T-helper 1 cell (primary cell): ENCODE measurements around the gene BICDL1.
"Not testable (repeated sequence)": the region's sequence is repeated elsewhere in the genome, so short reads cannot be mapped to it uniquely, and the experiment has no call there.

ENCODE experiments used
- DNase-seq, 5 donors: peaks; one replicate each; pipeline ENCODE4 v3.0.0-alpha.2; 2012 to 2020

BICDL1 gene

DNA sequence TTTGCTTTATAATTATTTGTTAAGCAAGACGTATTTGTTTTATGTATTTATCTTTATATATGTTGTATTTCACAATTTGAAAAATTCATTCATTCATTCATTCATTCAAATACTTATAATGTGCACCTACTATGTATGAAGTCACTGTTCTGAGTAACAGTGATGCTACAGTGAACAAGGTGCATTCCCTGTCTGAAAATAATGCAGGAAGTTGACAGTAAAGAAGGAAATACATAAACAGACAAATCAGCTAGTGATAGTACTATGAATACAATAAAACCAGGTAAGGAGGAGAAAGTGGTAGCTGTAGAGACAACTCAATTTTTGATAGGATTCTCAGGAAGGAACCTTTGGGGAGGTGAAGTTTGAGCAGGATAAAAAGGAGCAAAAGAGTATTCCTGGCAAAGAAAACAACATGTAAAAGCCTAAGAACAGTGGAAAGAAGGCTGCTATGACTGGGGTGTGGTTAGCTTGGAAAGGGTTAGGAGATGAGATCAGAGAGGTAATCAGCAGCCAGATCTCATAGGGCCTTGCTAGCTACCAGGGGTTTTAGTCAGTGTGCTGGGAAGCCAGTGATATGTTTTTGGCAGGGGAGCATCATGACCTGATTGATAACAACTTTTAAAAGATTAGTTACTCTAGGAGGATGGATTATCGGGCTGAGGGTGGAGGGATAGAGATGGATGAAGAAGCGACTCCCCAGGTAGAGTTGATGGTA is 17.4 kb downstream of the BICDL1 start:
- DNase-seq = peak in 2 of 5 donors; percentile 12 to 40

DNA sequence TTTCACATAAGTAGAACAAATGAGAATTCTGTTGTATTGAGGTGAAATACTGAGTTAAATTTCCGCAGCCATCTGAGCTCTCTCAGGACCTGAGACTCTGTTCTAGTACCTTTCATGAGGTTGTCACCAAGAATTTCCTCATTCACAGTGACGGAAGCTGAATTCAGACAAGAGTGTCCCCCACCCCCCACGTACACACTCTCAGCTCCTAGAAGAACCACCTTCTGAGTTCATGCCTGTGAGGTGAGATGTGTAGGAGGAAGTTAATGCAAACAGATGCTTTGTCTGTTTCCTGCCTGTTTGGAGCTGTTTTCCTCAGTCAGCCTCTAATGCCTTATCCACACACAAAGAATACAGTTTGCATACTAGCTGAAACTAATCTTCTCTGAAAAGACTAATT is 18.2 kb downstream of the BICDL1 start:
- peak; percentile 45 to 76 (median 69) for DNase-seq

- peak in 3 of 5 donors; percentile 13 to 33 (median 22) for DNase-seq
These were observed 21.7 kb downstream of the BICDL1 start for GRCh38 chr12:120010661-120011230.

DNA sequence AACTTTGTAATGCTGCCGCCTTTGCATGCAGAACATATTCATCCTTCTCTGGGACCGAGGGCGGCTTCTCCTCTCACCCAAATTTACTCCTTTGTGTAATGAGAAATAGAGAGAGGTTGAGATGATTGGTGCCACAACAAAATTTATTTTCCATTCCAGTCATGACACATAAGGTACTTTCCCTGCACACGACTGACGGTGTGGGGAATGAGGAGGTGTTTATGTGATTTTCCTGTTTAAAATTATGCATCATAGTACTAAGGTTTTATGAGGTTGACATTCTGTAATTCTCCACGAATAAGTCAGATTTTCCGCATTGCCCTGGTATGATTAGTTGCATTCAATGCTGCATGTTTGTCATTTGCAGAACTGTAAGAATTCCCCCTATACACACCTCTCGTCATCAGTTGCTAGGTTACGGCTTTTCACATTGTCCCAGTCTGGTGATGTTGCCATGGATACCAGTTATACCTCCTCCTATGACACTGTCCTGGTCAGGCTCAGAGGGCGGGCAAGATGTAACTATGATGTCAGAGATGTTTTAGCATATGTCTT is 23.1 kb downstream of the BICDL1 start:
- DNase-seq = peak; percentile 66 to 91 (median 80)

DNA sequence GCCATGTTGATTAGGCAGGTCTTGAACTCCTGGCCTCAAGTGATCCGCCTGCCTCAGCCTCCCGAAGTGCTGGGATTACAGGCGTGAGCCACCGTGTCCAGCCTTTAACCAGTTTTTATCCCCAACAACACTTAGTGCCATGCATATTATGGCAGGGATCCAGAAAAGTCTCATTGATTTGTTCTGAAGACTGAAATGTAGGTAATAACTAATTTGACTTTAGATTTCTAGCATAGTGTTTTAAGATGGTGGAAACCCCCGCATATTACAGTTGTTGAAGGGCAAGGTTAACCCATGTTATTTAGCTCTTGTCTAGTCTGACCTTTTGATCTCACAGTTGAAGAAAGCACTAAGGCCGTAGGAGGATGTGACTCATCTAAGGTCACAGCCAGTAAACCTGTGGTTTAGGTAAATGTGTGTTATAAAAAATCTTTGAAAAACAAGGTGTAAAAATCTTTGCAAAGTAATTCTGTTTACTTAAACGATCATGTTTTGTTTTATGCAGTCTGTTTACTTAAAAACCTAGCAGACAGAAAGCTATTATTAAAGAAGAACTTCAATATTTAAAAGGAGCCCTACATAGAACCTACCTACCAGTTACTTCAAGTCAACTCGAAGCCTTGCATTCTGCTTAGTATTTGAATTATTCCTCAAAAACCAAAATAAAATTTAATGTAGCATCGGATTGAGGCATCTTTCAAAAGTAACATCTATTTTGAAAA is 24.8 kb downstream of the BICDL1 start:
- peak in 4 of 5 donors; percentile 47 to 86 (median 56) for DNase-seq

DNA sequence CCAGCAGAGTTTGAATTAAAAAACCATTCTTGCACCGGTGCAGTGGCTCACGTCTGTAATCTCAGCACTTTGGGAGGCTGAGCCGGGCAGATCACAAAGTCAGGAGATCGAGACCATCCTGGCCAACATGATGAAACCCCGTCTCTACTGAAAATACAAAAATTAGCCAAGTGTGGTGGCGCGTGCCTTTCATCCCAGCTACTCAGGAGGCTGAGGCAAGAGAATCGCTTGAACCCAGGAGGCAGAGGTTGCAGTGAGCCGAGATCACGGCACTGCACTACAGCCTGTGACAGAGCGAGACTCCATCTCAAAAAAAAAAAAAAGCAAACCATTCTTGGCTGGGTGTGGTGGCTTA is 25.3 kb downstream of the BICDL1 start:
- DNase-seq = not testable (repeated sequence)

DNA sequence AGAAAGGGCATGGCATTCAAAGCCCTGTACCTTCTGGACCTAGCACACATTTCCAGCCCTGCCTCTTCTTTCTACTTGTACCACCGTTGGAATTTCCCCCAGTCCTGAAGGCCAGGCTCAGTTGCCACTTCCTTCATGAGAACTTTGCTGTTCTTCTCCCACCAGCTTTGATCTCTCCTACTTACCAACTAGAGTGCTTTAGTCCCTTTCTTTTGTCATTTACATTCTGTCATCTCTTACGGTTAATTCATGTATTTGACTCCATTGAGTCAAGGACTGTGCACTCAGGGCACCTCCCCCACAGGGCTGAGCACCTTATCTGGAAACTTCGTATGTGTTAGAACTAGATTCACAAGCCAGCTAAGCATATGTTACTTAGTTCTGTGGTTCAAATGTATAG is 26.3 kb downstream of the BICDL1 start:
- peak in 4 of 5 donors; percentile 21 to 31 (median 24) for DNase-seq

GRCh38 chr12:120016199-120016598 is 27.2 kb downstream of the BICDL1 start:
- DNase-seq = not testable (repeated sequence)

DNA sequence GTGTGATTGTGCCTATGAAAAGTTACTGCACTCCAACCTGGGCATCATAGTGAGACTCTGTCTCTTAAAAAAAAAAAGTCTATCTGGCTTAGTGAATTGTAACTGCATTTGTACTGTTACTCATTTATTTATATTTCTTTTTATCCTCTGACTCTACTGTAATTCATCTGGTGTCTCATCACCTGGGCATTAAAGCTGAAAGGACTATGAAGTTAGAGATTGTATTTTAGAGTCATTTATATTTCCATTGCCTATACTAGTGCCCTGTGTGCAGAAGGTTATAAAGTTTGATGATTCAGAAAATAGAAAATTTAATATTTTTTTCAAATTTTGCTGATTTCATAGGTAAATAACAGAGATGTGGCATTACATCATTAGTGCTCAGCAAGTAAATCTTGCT is 30.2 kb downstream of the BICDL1 start:
- no peak for DNase-seq

DNA sequence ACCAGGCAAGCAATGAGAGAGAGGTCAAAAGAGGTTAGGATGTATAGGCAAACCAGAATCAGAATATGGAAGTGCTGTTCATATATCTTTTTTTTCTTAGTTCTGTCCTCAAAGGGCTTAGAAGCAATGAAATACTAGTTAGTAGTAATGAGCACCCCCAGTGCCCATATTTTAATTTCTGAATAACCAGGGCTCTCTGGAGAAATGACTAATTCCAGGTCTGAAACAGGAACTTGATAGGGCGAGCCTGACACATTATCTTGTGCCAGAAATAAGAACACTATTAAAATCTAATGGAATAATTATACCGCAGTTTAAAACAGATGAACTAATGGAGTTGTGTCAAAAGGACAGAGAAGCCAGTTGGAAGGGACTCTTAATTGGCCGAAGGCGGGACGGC is 30.9 kb downstream of the BICDL1 start:
- no peak for DNase-seq

DNA sequence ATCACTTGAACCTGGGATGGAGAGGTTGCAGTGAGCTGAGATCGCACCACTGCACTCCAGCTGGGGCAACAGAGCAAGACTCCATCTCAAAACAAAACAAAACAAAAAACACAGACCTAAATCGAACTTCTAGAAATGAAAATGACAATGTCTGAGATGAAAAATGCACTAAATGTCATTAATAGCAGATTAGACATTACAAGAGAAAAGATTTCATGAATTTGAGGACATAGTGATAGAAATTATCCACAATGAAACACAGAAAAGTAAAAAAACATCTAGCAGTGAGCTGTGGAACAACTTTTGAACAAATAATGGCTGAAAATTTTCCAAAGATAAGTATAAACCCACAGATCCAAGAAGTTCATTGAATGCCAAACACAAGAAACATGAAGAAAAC is 35.2 kb downstream of the BICDL1 start:
- no peak for DNase-seq

- no peak for DNase-seq
These were observed 36.6 kb downstream of the BICDL1 start for GRCh38 chr12:120025640-120026039.

DNA sequence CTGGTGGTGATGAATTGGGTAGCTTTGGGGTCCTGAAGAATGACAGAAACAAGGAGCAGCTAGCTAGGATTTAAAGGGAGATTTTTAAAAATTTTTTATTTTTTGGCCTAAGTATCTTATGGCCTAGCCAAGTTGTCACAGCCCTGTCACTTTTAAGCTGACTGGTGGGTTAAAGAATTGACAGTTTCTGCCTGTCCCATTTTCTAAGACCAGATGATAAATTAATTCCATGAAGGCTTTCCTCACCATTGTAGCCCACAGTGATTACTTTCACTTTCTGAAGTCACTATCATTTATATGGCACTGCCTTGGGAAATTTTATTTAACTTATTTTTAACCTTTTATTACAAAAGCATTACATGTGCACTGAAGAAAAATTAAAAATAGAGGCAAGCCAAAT is 43.2 kb downstream of the BICDL1 start:
- no peak for DNase-seq

GRCh38 chr12:120037851-120038250 is 48.8 kb downstream of the BICDL1 start:
- no peak for DNase-seq

DNA sequence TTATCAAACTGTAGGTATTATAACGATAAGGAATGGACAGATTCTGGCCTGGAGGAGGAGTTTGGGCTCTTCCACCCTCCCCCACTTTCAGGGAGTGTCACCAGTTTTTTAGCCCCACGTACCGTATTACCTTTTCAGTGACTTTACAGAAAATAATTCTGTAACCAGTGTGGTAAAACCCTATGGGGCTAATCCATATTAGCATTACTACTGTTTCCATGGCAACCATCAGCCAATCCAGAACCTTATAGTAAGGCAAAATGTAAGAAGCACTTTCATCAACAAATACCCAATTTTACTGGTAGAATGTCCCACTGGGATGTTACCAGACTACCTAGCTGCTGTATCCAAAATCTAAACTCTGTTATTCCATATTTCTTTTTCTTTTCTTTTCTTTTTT is 50.7 kb downstream of the BICDL1 start:
- DNase-seq = no peak

DNA sequence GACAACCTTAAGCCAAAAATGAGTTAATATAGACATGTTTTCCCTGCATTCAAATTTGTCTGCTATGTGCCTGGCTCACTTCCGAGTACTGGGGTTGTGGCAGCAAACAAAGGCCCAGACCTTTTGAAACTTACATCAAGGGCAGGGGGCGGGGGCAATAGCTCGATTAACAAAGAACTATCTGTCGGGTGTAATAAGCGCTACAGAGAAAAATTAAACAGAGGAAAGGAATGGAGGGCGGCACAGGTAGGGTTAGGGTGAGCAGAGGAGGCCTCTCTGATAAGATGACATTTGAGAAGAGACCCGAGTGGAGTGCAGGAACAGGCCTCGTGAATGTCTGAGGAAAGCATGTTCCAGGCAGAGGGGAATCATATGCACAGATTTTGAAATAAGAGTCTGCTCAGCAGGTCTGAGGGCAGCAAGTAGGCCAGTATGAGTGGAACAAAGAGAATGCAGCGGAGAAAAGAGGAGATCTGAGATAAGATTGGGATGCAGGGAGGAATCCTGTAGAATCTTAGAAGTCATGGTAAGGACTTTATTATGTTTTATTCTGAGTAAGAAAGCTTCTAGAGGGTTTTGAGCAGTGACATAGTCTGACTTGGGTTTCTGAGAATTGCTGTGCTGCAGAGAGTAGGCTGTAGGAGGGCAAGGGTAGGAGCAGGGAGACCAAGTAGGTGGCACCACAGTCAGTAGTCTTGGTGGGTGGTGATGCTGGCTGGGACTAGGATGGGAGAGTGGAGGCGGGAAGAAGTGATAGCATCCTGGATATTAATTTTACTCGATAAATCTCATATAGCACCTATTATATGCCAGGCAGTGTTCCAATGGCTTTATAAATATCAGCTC is 52.6 kb downstream of the BICDL1 start:
- DNase-seq = peak in 2 of 5 donors; percentile 38 to 47

DNA sequence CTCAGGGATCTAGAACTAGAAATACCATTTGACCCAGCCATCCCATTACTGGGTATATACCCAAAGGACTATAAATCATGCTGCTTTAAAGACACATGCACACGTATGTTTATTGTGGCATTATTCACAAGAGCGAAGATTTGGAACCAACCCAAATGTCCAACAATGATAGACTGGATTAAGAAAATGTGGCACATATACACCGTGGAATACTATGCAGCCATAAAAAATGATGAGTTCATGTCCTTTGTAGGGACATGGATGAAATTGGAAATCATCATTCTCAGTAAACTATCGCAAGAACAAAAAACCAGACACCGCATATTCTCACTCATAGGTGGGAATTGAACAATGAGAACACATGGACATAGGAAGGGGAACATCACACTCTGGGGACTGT is 56.3 kb downstream of the BICDL1 start:
- not testable (repeated sequence) for DNase-seq

DNA sequence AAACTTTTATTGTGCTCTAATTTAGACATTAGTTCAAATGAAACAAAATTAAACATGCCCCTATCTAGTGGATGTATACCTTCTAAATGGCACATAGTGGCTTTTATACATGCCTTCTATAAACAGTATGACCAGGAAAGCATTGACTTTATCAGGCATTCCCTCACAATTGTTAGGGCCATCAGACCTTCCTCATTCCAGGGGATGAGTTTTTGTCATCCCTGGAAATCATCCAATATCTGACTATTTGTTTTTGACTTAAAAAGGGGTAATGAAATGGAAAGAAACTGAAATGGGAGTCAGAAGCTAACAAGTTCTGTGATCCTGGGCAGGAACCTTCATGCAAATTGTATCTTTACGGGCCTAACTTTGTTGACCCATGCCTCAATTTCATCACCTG is 58.0 kb downstream of the BICDL1 start:
- no peak for DNase-seq

GRCh38 chr12:120048263-120048662 is 59.2 kb downstream of the BICDL1 start:
- no peak for DNase-seq

DNA sequence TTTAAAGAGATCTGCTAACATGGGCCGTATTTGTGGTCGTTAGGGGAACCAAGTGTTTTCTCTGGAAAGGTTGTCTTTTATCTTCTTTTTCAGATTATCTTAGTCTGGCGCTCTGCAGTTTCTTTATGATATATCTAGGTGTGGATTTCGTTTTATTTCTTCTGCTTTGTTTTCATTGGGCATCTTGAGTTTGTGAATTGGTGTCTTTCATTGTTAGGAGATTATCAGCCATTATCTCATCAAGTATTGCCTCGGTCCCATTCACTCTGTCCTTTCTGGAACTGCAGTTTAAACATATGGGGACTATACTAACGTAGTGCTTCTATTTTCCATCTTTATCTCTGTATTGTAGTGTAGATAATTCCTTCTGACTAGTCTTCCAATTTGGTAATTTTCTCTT is 60.4 kb downstream of the BICDL1 start:
- DNase-seq = no peak

DNA sequence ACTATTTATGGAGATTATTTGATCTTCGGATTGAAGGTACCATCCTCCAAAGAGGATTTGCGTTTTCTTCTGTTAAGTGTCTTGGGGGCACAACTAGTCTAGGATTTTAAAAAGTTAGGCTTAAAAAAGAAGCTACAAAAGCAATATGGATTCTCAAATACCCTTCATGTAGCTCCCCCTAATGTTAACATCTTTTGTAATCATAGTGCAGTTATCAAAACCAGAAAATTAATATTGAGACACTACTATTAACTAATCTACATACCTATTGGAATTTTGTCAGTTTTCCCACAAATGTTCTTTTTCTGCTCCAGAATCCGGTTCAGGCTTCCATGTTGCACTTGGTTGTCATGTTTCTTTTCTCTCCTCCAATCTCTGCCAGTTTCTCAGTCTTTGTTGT is 62.5 kb downstream of the BICDL1 start:
- no peak for DNase-seq

- no peak for DNase-seq
These were observed 65.3 kb downstream of the BICDL1 start for GRCh38 chr12:120054293-120054692.
